ENCODE measurements around the gene RNF208.
"Not testable (repeated sequence)": the region's sequence is repeated elsewhere in the genome, so short reads cannot be mapped to it uniquely, and the experiment has no call there.

RNF208 gene

DNA sequence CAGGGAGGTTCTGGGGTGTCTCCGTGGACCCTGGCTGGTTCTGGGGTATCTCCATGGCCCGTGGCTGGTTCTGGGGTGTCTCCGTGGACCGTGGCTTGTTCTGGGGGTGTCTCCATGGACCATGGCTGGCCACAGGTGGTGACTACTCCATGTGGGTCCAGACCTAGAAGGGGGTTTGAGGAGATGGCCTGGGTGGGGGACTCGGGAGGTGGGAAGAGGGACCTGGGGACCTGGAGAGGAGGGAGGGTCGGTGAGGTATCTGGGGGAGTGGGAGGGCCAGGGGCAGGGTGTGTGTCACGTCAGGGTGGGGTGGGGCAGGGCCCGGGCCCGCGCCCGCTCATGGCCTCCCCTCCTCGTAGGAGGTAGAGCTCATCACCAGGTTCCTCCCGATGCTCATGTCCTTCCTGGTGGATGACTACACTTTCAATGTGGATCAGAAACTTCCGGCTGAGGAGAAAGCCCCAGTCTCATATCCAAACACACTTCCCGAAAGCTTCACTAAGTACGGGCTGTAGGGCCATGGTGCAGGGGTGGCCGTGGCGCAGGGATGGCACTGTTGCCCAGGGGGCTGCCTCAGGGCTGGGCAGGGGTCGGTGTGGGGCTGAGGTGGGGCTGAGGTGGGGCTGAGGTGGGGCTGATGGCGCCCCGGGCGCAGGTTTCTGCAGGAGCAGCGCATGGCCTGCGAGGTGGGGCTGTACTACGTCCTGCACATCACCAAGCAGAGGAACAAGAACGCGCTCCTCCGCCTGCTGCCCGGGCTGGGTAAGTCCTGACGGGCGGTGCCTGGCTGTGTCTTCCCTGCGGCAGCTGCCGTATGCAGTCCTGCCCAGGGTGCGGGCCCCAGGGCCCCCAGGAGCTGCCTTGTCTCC lies 44.8 kb upstream of the RNF208 start:
- DNase-seq (ENCODE audit: low read depth, low spot score) = no peak
- no peak for TF ChIP-seq EZH2 (IDR thresholded peaks at IDR 0.05)
- no peak for TF ChIP-seq FOXP2 (optimal IDR thresholded peaks at IDR 0.05; ENCODE audit: control extremely low read depth, extremely low read length, insufficient read depth)
- TF ChIP-seq POLR2AphosphoS5 (IDR thresholded peaks at IDR 0.05; ENCODE audit: borderline replicate concordance, low read depth, low read length) = no peak
- Histone ChIP-seq H3K27ac (no peak overlapping the region), H3K9ac (ENCODE audit: insufficient read length) (no peak overlapping the region), H3K9me3 (ENCODE audit: low read depth, low read length) (no peaks in the 10 kb centered on the region), H3K36me3 (ENCODE audit: insufficient read depth, low read length) (peaks cover 24% of the 10 kb centered on the region; the same call in 1 of the 2 replicates), H3K4me3 (no peak overlapping the region)

DNA sequence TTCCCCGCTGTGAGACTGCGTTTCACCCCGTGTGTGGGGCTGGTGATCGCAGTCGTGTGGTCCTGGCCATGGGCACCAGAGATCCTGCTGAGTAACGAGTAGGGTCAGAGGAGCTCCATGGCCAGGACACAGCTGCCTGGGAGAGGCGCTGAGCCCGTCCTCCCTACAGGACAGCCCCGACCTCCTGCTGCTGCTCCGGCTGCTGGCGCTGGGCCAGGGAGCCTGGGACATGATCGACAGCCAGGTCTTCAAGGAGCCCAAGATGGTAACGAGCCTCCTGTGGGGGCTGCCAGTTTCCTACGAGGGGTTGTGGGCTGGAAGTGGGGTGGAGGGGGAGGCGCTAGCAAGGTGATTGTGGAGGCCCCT lies 44.1 kb upstream of the RNF208 start:
- Histone ChIP-seq H3K9ac (ENCODE audit: insufficient read length) (no peak overlapping the region), H3K4me3 (no peak overlapping the region), H3K36me3 (ENCODE audit: insufficient read depth, low read length) (peaks cover 24% of the 10 kb centered on the region; the same call in 1 of the 2 replicates), H3K9me3 (ENCODE audit: low read depth, low read length) (no peaks in the 10 kb centered on the region), H3K27ac (no peak overlapping the region)
- no peak for DNase-seq (ENCODE audit: low read depth, low spot score)
- no peak for TF ChIP-seq POLR2AphosphoS5 (IDR thresholded peaks at IDR 0.05; ENCODE audit: borderline replicate concordance, low read depth, low read length)
- no peak for TF ChIP-seq FOXP2 (optimal IDR thresholded peaks at IDR 0.05; ENCODE audit: control extremely low read depth, extremely low read length, insufficient read depth)
- TF ChIP-seq EZH2 (IDR thresholded peaks at IDR 0.05) = no peak

DNA sequence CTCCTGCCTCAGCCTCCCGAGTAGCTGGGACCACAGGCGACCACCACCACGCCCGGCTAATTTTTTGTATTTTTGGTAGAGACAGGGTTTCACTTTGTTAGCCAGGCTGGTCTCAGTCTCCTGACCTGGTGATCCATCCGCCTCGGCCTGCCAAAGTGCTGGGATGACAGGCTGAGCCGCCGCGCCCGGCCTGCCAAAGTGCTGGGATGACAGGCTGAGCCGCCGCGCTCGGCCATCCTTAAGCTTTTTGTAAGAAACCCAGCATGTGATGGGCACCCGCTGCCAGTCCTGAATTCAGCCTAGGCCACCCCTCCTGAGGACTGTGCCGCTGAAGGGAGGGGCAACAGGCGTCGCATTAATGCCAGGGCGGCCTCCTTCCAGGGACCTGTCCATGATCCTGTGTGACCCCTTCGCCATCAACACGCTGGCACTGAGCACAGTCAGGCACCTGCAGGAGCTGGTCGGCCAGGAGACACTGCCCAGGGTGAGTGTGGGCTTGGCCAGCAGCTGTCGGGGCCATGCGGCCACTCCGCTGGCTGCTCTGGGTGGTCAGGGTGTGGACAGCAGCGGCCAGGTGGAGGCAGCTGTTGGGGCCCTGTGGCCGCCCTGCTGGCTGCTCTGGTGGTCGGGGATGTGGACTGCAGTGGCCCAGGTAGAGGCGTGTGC lies 43.6 kb upstream of the RNF208 start:
- Histone ChIP-seq H3K9ac (ENCODE audit: insufficient read length) (no peak overlapping the region), H3K27ac (no peak overlapping the region), H3K36me3 (ENCODE audit: insufficient read depth, low read length) (peaks cover 24% of the 10 kb centered on the region; the same call in 1 of the 2 replicates), H3K9me3 (ENCODE audit: low read depth, low read length) (no peaks in the 10 kb centered on the region), H3K4me3 (no peak overlapping the region)
- TF ChIP-seq POLR2AphosphoS5 (IDR thresholded peaks at IDR 0.05; ENCODE audit: borderline replicate concordance, low read depth, low read length) (no peak), FOXP2 (optimal IDR thresholded peaks at IDR 0.05; ENCODE audit: control extremely low read depth, extremely low read length, insufficient read depth) (no peak), EZH2 (IDR thresholded peaks at IDR 0.05) (no peak)
- DNase-seq (ENCODE audit: low read depth, low spot score) = no peak

DNA sequence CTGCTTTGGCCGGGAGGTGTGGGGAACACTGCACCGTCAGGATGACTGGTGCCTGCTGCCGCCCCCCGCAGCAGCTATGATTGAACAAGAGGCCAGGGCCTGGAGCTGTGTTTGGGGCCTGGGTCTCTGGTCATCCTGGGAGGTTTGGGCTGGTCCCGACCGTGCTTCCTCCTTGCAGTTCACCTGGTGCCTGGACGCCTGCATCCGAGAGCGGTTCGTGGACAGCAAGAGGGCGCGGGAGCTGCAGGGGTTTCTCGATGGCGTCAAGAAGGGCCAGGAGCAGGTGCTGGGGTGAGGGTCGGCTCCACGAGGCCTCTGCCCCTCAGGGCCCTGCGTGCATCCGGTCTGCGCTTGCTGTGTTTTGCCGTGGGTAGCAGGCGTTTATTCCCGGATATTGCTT lies 42.0 kb upstream of the RNF208 start:
- no peak for TF ChIP-seq EZH2 (IDR thresholded peaks at IDR 0.05)
- no peak for TF ChIP-seq FOXP2 (optimal IDR thresholded peaks at IDR 0.05; ENCODE audit: control extremely low read depth, extremely low read length, insufficient read depth)
- no peak for TF ChIP-seq POLR2AphosphoS5 (IDR thresholded peaks at IDR 0.05; ENCODE audit: borderline replicate concordance, low read depth, low read length)
- Histone ChIP-seq H3K9me3 (ENCODE audit: low read depth, low read length) (no peaks in the 10 kb centered on the region), H3K4me3 (no peak overlapping the region), H3K36me3 (ENCODE audit: insufficient read depth, low read length) (peaks cover 26% of the 10 kb centered on the region; the same call in 1 of the 2 replicates), H3K27ac (no peak overlapping the region), H3K9ac (ENCODE audit: insufficient read length) (no peak overlapping the region)
- no peak for DNase-seq (ENCODE audit: low read depth, low spot score)

DNA sequence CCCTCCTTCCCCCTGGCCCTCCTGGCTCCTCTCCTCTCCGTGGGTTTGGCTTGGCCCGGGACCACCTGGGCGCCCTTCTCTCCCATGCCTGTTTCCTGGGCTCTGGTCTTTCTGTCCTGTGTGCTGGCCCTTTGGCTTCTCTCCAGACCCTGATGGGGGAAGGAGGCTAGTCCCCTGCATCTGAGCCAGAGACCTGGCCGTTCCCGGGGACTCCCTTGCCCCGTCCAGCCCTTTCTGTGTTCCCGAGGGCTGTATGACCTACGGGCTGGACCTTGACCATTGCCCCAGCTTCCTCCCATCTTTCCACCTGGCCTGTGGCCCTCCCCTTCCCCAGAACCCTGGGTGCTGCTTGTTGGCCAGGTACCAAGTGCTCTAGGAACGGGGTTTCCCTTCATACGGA lies 41.5 kb upstream of the RNF208 start:
- H3K36me3 ChIP-seq (ENCODE audit: insufficient read depth, low read length) = peaks cover 26% of the 10 kb centered on the region
- no peak overlapping the region for H3K27ac ChIP-seq
- H3K9me3 ChIP-seq (ENCODE audit: low read depth, low read length) = no peaks in the 10 kb centered on the region
- no peak overlapping the region for H3K9ac ChIP-seq (ENCODE audit: insufficient read length)
- H3K4me3 ChIP-seq = no peak overlapping the region
- no peak for DNase-seq (ENCODE audit: low read depth, low spot score)
- no peak for TF ChIP-seq POLR2AphosphoS5 (IDR thresholded peaks at IDR 0.05; ENCODE audit: borderline replicate concordance, low read depth, low read length)
- no peak for TF ChIP-seq FOXP2 (optimal IDR thresholded peaks at IDR 0.05; ENCODE audit: control extremely low read depth, extremely low read length, insufficient read depth)
- no peak for TF ChIP-seq EZH2 (IDR thresholded peaks at IDR 0.05)

DNA sequence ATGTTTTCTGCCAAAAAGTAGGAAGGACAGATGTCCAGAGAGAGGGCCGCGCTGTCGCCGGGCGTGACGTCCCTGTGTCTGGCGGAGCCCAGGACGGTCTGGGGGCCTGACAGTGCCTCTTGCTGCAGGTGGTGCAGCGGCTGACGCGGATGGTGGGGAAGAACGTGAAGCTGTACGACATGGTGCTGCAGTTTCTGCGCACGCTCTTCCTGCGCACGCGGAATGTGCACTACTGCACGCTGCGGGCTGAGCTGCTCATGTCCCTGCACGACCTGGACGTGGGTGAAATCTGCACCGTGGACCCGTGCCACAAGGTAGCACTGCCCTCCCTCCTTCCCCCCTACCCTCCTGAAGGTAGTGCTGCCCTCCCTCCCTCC lies 40.9 kb upstream of the RNF208 start:
- Histone ChIP-seq H3K9me3 (ENCODE audit: low read depth, low read length) (no peaks in the 10 kb centered on the region), H3K4me3 (no peak overlapping the region), H3K36me3 (ENCODE audit: insufficient read depth, low read length) (peaks cover 31% of the 10 kb centered on the region), H3K27ac (no peak overlapping the region), H3K9ac (ENCODE audit: insufficient read length) (no peak overlapping the region)
- DNase-seq (ENCODE audit: low read depth, low spot score) = no peak
- TF ChIP-seq EZH2 (IDR thresholded peaks at IDR 0.05) (no peak), FOXP2 (optimal IDR thresholded peaks at IDR 0.05; ENCODE audit: control extremely low read depth, extremely low read length, insufficient read depth) (no peak), POLR2AphosphoS5 (IDR thresholded peaks at IDR 0.05; ENCODE audit: borderline replicate concordance, low read depth, low read length) (no peak)

DNA sequence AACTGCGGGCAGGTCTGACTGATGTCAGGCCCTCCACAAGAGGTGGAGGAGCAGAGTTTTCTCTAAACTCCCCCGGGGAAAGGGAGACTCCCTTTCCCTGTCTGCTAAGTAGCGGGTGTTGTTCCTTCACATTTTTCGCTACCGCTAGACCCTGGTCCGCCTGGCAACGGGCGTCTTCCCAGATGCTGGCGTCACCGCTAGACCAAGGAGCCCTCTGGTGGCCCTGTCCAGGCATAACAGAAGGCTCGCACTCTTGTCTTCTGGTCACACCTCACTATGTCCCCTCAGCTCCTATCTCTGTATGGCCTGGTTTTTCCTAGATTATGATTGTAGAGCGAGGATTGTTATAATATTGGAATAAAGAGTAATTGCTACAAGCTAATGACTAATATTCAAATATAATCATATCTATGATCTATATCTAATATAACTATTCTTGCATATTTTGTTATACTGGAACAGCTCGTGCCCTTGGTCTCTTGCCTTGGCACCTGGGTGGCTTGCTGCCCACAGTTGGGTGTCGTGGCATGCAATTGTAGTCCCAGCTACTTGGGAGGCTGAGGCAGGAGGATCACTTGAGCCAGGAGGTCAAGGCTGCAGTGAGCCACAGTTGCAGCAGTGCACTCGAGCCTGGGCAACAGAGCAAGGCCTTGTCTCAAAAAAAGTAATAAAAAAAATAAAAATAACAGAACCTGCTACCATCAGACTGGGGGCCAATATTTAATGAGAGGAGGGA lies 40.3 kb upstream of the RNF208 start:
- not testable (repeated sequence) for H3K9me3 ChIP-seq (ENCODE audit: low read depth, low read length); H3K27ac ChIP-seq; DNase-seq (ENCODE audit: low read depth, low spot score); H3K4me3 ChIP-seq; H3K9ac ChIP-seq (ENCODE audit: insufficient read length)
- H3K36me3 ChIP-seq (ENCODE audit: insufficient read depth, low read length) = peaks cover 27% of the 10 kb centered on the region

DNA sequence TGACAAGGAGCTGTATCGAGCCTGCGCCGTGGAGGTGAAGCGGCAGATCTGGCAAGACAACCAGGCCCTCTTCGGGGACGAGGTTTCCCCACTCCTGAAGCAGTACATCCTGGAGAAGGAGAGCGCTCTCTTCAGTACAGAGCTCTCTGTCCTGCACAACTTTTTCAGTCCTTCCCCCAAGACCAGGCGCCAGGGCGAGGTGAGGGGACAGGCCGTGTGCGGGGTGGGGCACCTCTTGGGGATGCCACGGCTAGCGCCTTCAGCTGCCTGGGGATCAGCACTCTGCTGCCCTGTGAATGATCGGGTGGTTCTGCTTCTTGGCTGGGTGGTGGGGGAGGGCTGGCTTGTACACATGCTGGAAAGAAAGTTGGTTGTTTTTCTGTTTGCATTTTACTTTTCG lies 34.8 kb upstream of the RNF208 start:
- Histone ChIP-seq H3K4me3 (no peak overlapping the region), H3K9ac (ENCODE audit: insufficient read length) (no peak overlapping the region)

More for the DNA sequence above, 34.8 kb upstream of the RNF208 start:
- Histone ChIP-seq H3K27ac (no peak overlapping the region), H3K9me3 (ENCODE audit: low read depth, low read length) (no peaks in the 10 kb centered on the region), H3K36me3 (ENCODE audit: insufficient read depth, low read length) (peaks cover 25% of the 10 kb centered on the region)
- DNase-seq (ENCODE audit: low read depth, low spot score) = no peak
- no peak for TF ChIP-seq FOXP2 (optimal IDR thresholded peaks at IDR 0.05; ENCODE audit: control extremely low read depth, extremely low read length, insufficient read depth)
- TF ChIP-seq EZH2 (IDR thresholded peaks at IDR 0.05) = no peak
- TF ChIP-seq POLR2AphosphoS5 (IDR thresholded peaks at IDR 0.05; ENCODE audit: borderline replicate concordance, low read depth, low read length) = no peak

Data from SK-N-MC (cell line).